A673 (cell line): ENCODE measurements around the gene FAR1. TPM values are rescaled to one million over a fixed set of nuclear protein-coding genes. Genes with fewer than 3 reads are reported as not detected.

ENCODE experiments used
- BruUV-seq: library from RNA; stranded (reverse); fragments of 400-500 nt; replicated peaks from 2 replicates; lab custom pipeline; 2021; lab: Mats Ljungman, UMichigan
- CTCF ChIA-PET: fragments of 300-600 bp; sonication (Branson Sonifier 250); formaldehyde crosslinking; loops from one replicate; lab custom pipeline; 2022; ENCODE audit warnings: antibody characterized with exemption; lab: Charles Lee
- POLR2A ChIA-PET: fragments of 300-600 bp; sonication (Branson Sonifier 250); formaldehyde crosslinking; loops from one replicate; lab custom pipeline; 2022; ENCODE audit warnings: antibody characterized with exemption; ENCODE audit not compliant: low non-redundant PET; lab: Charles Lee
- DNase-seq: peaks from one replicate; pipeline ENCODE4 v3.0.0-alpha.2; 2015; ENCODE audit warnings: low spot score
- H3K27ac ChIP-seq: fragments of 200-600 bp; sonication (generic); 2 replicates; pipeline ENCODE4 v1.5.1; 2016; ENCODE audit warnings: mixed run types, low read depth, mild to moderate bottlenecking, mixed read lengths, antibody characterized with exemption, low read length; ENCODE audit not compliant: poor library complexity, severe bottlenecking
- H3K27me3 ChIP-seq: fragments of 200-600 bp; sonication (generic); replicated peaks from 2 replicates; pipeline ENCODE4 v1.6.1; 2017; ENCODE audit warnings: mixed run types, low read depth, mild to moderate bottlenecking, mixed read lengths, antibody characterized with exemption, low read length; ENCODE audit not compliant: insufficient read depth, poor library complexity
- H3K36me3 ChIP-seq: fragments of 200-600 bp; sonication (generic); 2 replicates; pipeline ENCODE4 v1.6.1; 2016; ENCODE audit warnings: mixed run types, mild to moderate bottlenecking, mixed read lengths, antibody characterized with exemption, low read length; ENCODE audit not compliant: insufficient read depth, poor library complexity, severe bottlenecking
- H3K4me1 ChIP-seq: fragments of 200-600 bp; sonication (generic); 2 replicates; pipeline ENCODE4 v1.6.1; 2017; ENCODE audit warnings: mixed run types, mild to moderate bottlenecking, mixed read lengths, antibody characterized with exemption, low read length; ENCODE audit not compliant: insufficient read depth, poor library complexity, severe bottlenecking
- H3K4me3 ChIP-seq: fragments of 200-600 bp; sonication (generic); 2 replicates; pipeline ENCODE4 v1.5.1; 2016; ENCODE audit warnings: low read depth, mixed run types, mild to moderate bottlenecking, mixed read lengths, low read length; ENCODE audit not compliant: poor library complexity, severe bottlenecking
- H3K9me3 ChIP-seq: fragments of 200-600 bp; sonication (generic); 2 replicates; pipeline ENCODE4 v1.6.1; 2016; ENCODE audit warnings: mixed run types, low read depth, mild to moderate bottlenecking, mixed read lengths, antibody characterized with exemption, low read length; ENCODE audit not compliant: poor library complexity, severe bottlenecking
- CTCF ChIP-seq: fragments of 300-800, 200-600 bp; sonication (generic); conservative IDR thresholded peaks from 2 replicates; pipeline ENCODE4 v1.5.1; 2017; ENCODE audit warnings: low read depth, mild to moderate bottlenecking, antibody characterized with exemption, low read length, moderate library complexity, mixed read lengths
- EZH2 ChIP-seq: fragments of 200-600 bp; sonication (generic); IDR thresholded peaks from 2 replicates; pipeline ENCODE4 v1.6.1; 2017; ENCODE audit warnings: borderline replicate concordance, low read depth, mild to moderate bottlenecking, mixed read lengths, antibody characterized with exemption, low read length; ENCODE audit not compliant: poor library complexity, severe bottlenecking
- intact Hi-C: fragments of 100-400 bp; cut with micrococcal nuclease; formaldehyde crosslinking; loops from one replicate; pipeline ENCODE4 v1.10.0; 2022; ENCODE audit not compliant: unreplicated experiment
- total RNA-seq: library from RNA; stranded (reverse); gene quantifications from 2 replicates; pipeline ENCODE4 v1.2.3, GENCODE V29; 2021

FAR1 gene
- total RNA-seq, 1 experiment from 2014 or later, result 66.6 TPM

GRCh38 chr11:13629779-13630178, 38.7 kb upstream of the FAR1 start:
- no TSS peak for BruUV-seq
- no peak for TF ChIP-seq EZH2
- no peak for TF ChIP-seq CTCF

GRCh38 chr11:13635290-13635689, 33.2 kb upstream of the FAR1 start:
- Histone ChIP-seq H3K27ac (no peak overlapping the region), H3K36me3 (no peaks in the 10 kb centered on the region), H3K4me3 (no peak overlapping the region), H3K9me3 (no peaks in the 10 kb centered on the region), H3K27me3 (peaks cover 17% of the 10 kb centered on the region), H3K4me1 (no peaks in the 10 kb centered on the region)
- TF ChIP-seq EZH2, result no peak
- TF ChIP-seq CTCF, result no peak
- CTCF ChIA-PET, result no interaction called here
- no TSS peak for BruUV-seq
- POLR2A ChIA-PET, result no interaction called here
- intact Hi-C loops, result no loop called here
- DNase-seq, result no peak

More at GRCh38 chr11:13629779-13630178, 38.7 kb upstream of the FAR1 start:
- POLR2A ChIA-PET, result no interaction called here
- Histone ChIP-seq H3K4me1 (no peaks in the 10 kb centered on the region), H3K27ac (no peak overlapping the region), H3K36me3 (no peaks in the 10 kb centered on the region), H3K27me3 (peaks cover 8% of the 10 kb centered on the region), H3K4me3 (no peak overlapping the region), H3K9me3 (no peaks in the 10 kb centered on the region)
- no peak for DNase-seq
- CTCF ChIA-PET, result no interaction called here
- intact Hi-C loops, result no loop called here

- DNase-seq, result no peak
- Histone ChIP-seq H3K4me3 (no peak overlapping the region), H3K27me3 (peaks cover 18% of the 10 kb centered on the region), H3K9me3 (no peaks in the 10 kb centered on the region), H3K4me1 (no peaks in the 10 kb centered on the region), H3K36me3 (no peaks in the 10 kb centered on the region), H3K27ac (no peak overlapping the region)
- no peak for TF ChIP-seq EZH2
- no peak for TF ChIP-seq CTCF
- BruUV-seq, result no TSS peak
- POLR2A ChIA-PET, result no interaction called here
- intact Hi-C loops, result no loop called here
- CTCF ChIA-PET, result no interaction called here
Observed at GRCh38 chr11:13635804-13636203, 32.7 kb upstream of the FAR1 start.
